PC-3 (cell line): Measurements from ENCODE around the gene BIRC3.

Source experiments
- CTCF ChIP-seq: fragments of 300-600 bp; sonication (generic); conservative IDR thresholded peaks from 2 replicates; pipeline ENCODE4 v1.5.1; 2017; ENCODE audit warnings: antibody characterized with exemption, low read depth, mild to moderate bottlenecking, low read length
- EZH2 ChIP-seq: fragments of 300-600 bp; sonication (generic); IDR thresholded peaks from one replicate; pipeline ENCODE4 v1.6.1; 2017; ENCODE audit warnings: antibody characterized with exemption, mild to moderate bottlenecking, low read length; ENCODE audit not compliant: unreplicated experiment

- TF ChIP-seq CTCF, result no peak
- TF ChIP-seq EZH2, result no peak
Measured at GRCh38 chr11:102322560-102322959, 5.3 kb downstream of the BIRC3 start.
